Measurements from ENCODE around the gene OR5T2. TPM values are rescaled to one million over a fixed set of nuclear protein-coding genes. Genes with fewer than 3 reads are reported as not detected.
"Not testable (repeated sequence)": the region's sequence is repeated elsewhere in the genome, so short reads cannot be mapped to it uniquely, and the experiment has no call there.

OR5T2 gene
- not detected in 2 replicates for total RNA-seq (2014; rRNA removed; shearing (Covaris generic))

GRCh38 chr11:56234155-56234554 is at the start of gene OR5T2:
OR5T2 (minus strand) TSS chr11:56234255; CDS start chr11:56233062, 1,193 bp downstream.
- in situ Hi-C loops (cut with HindIII; ENCODE audit: low sequenced_read_pairs), result no loop called here
- no peak for DNase-seq (ENCODE audit: low spot score)

DNA sequence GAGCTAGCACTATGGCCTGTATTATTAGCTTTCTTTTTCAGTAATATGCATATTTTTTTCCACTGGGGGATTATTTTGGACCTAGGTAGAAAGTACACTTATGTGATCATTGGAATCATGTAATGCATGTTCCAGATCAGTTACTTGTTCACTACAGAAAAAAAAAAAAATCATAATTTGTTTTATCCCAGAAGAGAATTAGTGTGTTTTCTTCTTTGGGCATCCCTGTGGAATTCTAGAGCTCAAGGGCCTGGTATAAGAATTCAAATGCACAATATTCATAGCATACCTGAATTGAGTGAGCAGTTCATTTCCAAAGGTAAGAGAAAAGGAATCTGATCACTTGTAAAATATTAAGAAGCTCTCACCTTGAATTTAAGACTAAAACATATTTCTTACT is 39.8 kb upstream of the OR5T2 start, which contains the start of gene OR5T1:
OR5T1 (plus strand) TSS at position 301 of the 400 bp plus-strand sequence. CDS start 1,485 bp downstream, outside the sequence.
- DNase-seq (ENCODE audit: low spot score), result no peak
- in situ Hi-C loops (cut with HindIII; ENCODE audit: low sequenced_read_pairs), result no loop called here

GRCh38 chr11:56271092-56271491 is 37.0 kb upstream of the OR5T2 start:
- in situ Hi-C loops (cut with HindIII; ENCODE audit: low sequenced_read_pairs), result no loop called here

DNA sequence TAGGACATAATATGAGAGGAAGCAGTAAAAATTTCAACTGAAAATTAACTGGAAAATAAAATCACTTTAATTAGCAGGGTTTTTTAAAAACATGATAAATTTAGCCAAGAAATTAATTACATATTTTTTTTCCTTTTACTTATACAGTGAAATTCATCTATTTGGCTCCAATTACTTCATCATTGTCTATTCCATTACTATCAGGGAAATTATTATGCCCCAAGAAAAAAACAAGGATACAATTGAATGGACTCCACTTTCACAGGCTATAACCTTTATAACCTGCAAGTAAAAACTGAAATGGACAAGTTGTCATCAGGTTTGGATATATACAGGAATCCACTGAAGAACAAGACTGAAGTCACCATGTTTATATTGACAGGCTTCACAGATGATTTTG is 17.9 kb upstream of the OR5T2 start, which contains the start of gene OR5T3:
OR5T3 (plus strand) TSS at position 301 of the 400 bp plus-strand sequence; CDS start at position 301, 0 bp downstream.
- no peak for DNase-seq (ENCODE audit: low spot score)
- in situ Hi-C loops (cut with HindIII; ENCODE audit: low sequenced_read_pairs), result no loop called here

More at GRCh38 chr11:56271092-56271491, 37.0 kb upstream of the OR5T2 start:
- no peak for DNase-seq (ENCODE audit: low spot score)

DNA sequence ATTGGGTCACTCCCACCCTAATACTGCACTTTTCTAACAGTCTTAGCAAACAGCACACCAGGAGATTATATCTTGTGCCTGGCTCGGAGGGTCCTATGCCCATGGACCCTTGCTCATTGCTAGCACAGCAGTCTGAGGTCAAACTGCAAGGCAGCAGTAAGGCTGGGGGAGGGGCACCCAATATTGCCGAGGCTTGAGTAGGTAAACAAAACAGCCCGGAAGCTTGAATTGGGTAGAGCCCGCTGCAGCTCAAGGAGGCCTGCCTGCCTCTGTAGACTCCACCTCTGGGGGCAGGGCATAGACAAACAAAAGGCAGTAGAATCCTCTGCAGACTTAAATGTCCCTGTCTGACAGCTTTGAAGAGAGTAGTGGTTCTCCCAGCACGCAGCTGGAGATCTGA is 14.3 kb downstream of the OR5T2 start:
- in situ Hi-C loops (cut with HindIII; ENCODE audit: low sequenced_read_pairs); DNase-seq (ENCODE audit: low spot score): not testable (repeated sequence)

- in situ Hi-C loops (cut with HindIII; ENCODE audit: low sequenced_read_pairs), result no loop called here
- DNase-seq (ENCODE audit: low spot score), result no peak
Measured at GRCh38 chr11:56214537-56214936, 19.5 kb downstream of the OR5T2 start.

- in situ Hi-C loops (cut with HindIII; ENCODE audit: low sequenced_read_pairs), result no loop called here
Measured at GRCh38 chr11:56207790-56208189, 26.3 kb downstream of the OR5T2 start.

DNA sequence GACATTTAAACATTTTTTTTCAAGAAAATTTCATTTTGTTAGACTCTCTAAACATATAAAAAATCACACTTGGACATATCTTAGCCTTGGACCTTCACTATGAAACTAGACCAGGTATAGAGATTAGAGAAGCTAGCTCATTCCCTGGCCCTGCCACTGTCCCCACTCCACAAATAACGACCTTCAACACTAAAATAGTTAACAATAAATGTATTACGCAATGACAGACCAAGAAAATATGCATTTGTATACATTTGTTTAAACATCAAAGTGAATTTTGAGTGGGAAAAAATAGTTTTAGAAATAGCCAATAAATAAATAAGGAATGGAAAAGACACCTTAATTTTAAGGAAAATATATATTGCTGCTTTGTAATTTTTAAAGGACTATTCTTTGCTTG is 36.7 kb downstream of the OR5T2 start:
- no peak for DNase-seq (ENCODE audit: low spot score)
- in situ Hi-C loops (cut with HindIII; ENCODE audit: low sequenced_read_pairs), result no loop called here

More at GRCh38 chr11:56207790-56208189, 26.3 kb downstream of the OR5T2 start:
- no peak for DNase-seq (ENCODE audit: low spot score)

GRCh38 chr11:56196705-56197104 is 37.4 kb downstream of the OR5T2 start:
- in situ Hi-C loops (cut with HindIII; ENCODE audit: low sequenced_read_pairs), result no loop called here
- DNase-seq (ENCODE audit: low spot score), result no peak

- in situ Hi-C loops (cut with HindIII; ENCODE audit: low sequenced_read_pairs), result no loop called here
- no peak for DNase-seq (ENCODE audit: low spot score)
Measured at GRCh38 chr11:56188602-56189001, 45.5 kb downstream of the OR5T2 start.

- DNase-seq (ENCODE audit: low spot score), result no peak
- in situ Hi-C loops (cut with HindIII; ENCODE audit: low sequenced_read_pairs), result no loop called here
Measured at GRCh38 chr11:56183459-56183858, 50.6 kb downstream of the OR5T2 start.

Other genes starting within 250 kb of the OR5T2 start
- gene OR5F1, start 239.6 kb downstream of the OR5T2 start, total RNA-seq (2014; rRNA removed; shearing (Covaris generic)), result not detected in 2 replicates
- gene OR5AS1, start 206.6 kb downstream of the OR5T2 start, total RNA-seq (2014; rRNA removed; shearing (Covaris generic)), result not detected in 2 replicates
- gene OR8I2, start 140.9 kb downstream of the OR5T2 start, total RNA-seq (2014; rRNA removed; shearing (Covaris generic)), result not detected in 2 replicates
- not detected in 2 replicates for gene OR8H2, start 130.6 kb downstream of the OR5T2 start, total RNA-seq (2014; rRNA removed; shearing (Covaris generic))
- gene OR8H3, start 111.9 kb downstream of the OR5T2 start, total RNA-seq (2014; rRNA removed; shearing (Covaris generic)), result not detected in 2 replicates
- gene OR8J3, start 94.1 kb downstream of the OR5T2 start, total RNA-seq (2014; rRNA removed; shearing (Covaris generic)), result not detected in 2 replicates
- gene OR8K5, start 73.9 kb downstream of the OR5T2 start, total RNA-seq (2014; rRNA removed; shearing (Covaris generic)), result not detected in 2 replicates
- not detected in 2 replicates for gene OR5J2, start 57.6 kb downstream of the OR5T2 start, total RNA-seq (2014; rRNA removed; shearing (Covaris generic))
- gene OR5T3, start 18.0 kb upstream of the OR5T2 start, total RNA-seq (2014; rRNA removed; shearing (Covaris generic)), result not detected in 2 replicates
- not detected in 2 replicates for gene OR5T1, start 39.9 kb upstream of the OR5T2 start, total RNA-seq (2014; rRNA removed; shearing (Covaris generic))
- not detected in 2 replicates for gene OR8H1, start 58.0 kb upstream of the OR5T2 start, total RNA-seq (2014; rRNA removed; shearing (Covaris generic))
- not detected in 2 replicates for gene OR8K3, start 80.9 kb upstream of the OR5T2 start, total RNA-seq (2014; rRNA removed; shearing (Covaris generic))
- not detected in 2 replicates for gene OR8K1, start 111.8 kb upstream of the OR5T2 start, total RNA-seq (2014; rRNA removed; shearing (Covaris generic))
- gene OR8J1, start 120.0 kb upstream of the OR5T2 start, total RNA-seq (2014; rRNA removed; shearing (Covaris generic)), result not detected in 2 replicates
- not detected in 2 replicates for gene OR8U1, start 141.4 kb upstream of the OR5T2 start, total RNA-seq (2014; rRNA removed; shearing (Covaris generic))
- not detected in 2 replicates for gene OR5AL1, start 178.4 kb upstream of the OR5T2 start, total RNA-seq (2014; rRNA removed; shearing (Covaris generic))
- not detected in 2 replicates for gene OR5M3, start 239.1 kb upstream of the OR5T2 start, total RNA-seq (2014; rRNA removed; shearing (Covaris generic))

Measured in G401 (cell line).